Naive thymus-derived CD8-positive, alpha-beta T cell (primary cell): ENCODE measurements around the gene NDUFS3. TPM values are rescaled to one million over a fixed set of nuclear protein-coding genes. Genes with fewer than 3 reads are reported as not detected.

Experiments used
- ATAC-seq, 2 donors: fragments of 150-1000 bp; cut with Tn5 transposase in 1 of 2; sonication (Bioruptor Pico), chemical (Tn5 transposase) in 1 of 2; 1 replicate in 1 of 2; 2 replicates in 1 of 2; pipeline ENCODE4 v1.10.0; 2021; ENCODE audit warnings: mild to moderate bottlenecking in 2 of 2, moderate library complexity in 2 of 2
- POLR2A ChIA-PET: fragments of 350-600 bp; sonication (Branson Sonifier 250); formaldehyde crosslinking; loops from one replicate; lab custom pipeline; 2021; ENCODE audit warnings: antibody characterized with exemption; lab: Charles Lee
- DNase-seq, 10 donors: peaks; one replicate each; pipeline versions ENCODE4 v3.0.0 to v3.0.0-alpha.2; 2020 to 2022
- H3K27ac Mint-ChIP-seq, 10 donors: one replicate each; pipeline ENCODE4 v1.8.0; 2020 to 2022; ENCODE audit warnings: mild to moderate bottlenecking in 10 of 10, mixed read lengths in 10 of 10, moderate library complexity in 4 of 10, inconsistent platforms in 1 of 10
- H3K27me3 Mint-ChIP-seq, 5 donors: one replicate each; pipeline ENCODE4 v1.8.0; 2021 to 2022; ENCODE audit warnings: mixed read lengths in 5 of 5
- H3K36me3 Mint-ChIP-seq, 3 donors: one replicate each; pipeline ENCODE4 v1.8.0; 2020 to 2022; ENCODE audit warnings: mixed read lengths in 3 of 3, mild to moderate bottlenecking in 2 of 3, inconsistent platforms in 1 of 3
- H3K4me1 Mint-ChIP-seq, 4 donors: one replicate each; pipeline ENCODE4 v1.8.0; 2021 to 2022; ENCODE audit warnings: mixed read lengths in 4 of 4
- H3K4me3 Mint-ChIP-seq, 10 donors: one replicate each; pipeline ENCODE4 v1.8.0; 2020 to 2022; ENCODE audit warnings: mild to moderate bottlenecking in 10 of 10, mixed read lengths in 10 of 10, moderate library complexity in 6 of 10, inconsistent platforms in 1 of 10
- H3K9me3 Mint-ChIP-seq, 9 donors: one replicate each; pipeline ENCODE4 v1.8.0; 2020 to 2022; ENCODE audit warnings: mixed read lengths in 9 of 9, mild to moderate bottlenecking in 3 of 9, inconsistent platforms in 1 of 9, moderate library complexity in 1 of 9
- polyA plus RNA-seq, 3 donors: library from polyadenylated mRNA; unstranded; fragments of 300-500 nt; fragmentation: Illumina TruSeq; gene quantifications; one replicate each; pipeline ENCODE4 v1.2.3, GENCODE V29; 2021
- total RNA-seq, 8 experiments: library from RNA in 2 of 8; stranded (reverse) in 2 of 8; gene quantifications; one replicate each; pipeline ENCODE4 v1.2.3 and lab custom pipeline; 2021 to 2026

Gene NDUFS3
- total and polyA plus RNA-seq, 5 experiments from 2014 or later: 92.0 to 109 (median 101) TPM

GRCh38 chr11:47616726-47617416 lies 38.0 kb downstream of the NDUFS3 start:
- H3K9me3 Mint-ChIP-seq: no peaks in the 10 kb centered on the region
- DNase-seq (peak in 1 of 10 donors; percentile 6), ATAC-seq (no peak)
- POLR2A ChIA-PET: interaction anchor here (0.7 to 0.8 kb wide), 2 partner anchors 16 to 347 kb away, joined by 3 to 4 read pairs; partner anchors contain the start of gene MADD
- H3K27ac Mint-ChIP-seq: no peak overlapping the region
- H3K36me3 Mint-ChIP-seq: peaks cover 0 to 46% (median 2%) of the 10 kb centered on the region in 3 donors
- peaks cover 0 to 5% (median 0%) of the 10 kb centered on the region in 4 donors for H3K4me1 Mint-ChIP-seq
- no peaks in the 10 kb centered on the region for H3K27me3 Mint-ChIP-seq
- no peak overlapping the region for H3K4me3 Mint-ChIP-seq

DNA sequence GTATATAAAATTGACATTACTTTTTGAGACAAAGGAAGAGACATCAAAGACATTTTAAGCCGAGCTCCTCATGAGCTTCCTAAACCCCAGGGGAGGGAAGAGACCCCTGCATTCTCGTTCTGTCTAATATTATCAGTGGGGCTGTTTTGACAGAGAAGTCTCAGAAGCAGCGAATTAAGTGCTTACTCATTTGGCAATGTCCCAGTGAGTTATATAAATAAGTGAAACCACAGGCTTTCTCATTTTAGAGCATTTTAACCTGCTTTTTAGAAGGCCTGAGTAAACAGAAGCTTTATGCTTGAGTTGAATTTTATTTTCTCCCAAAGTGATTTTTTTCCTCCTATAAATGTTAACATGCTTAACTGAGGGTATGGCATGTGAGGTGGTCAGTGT lies 38.5 kb downstream of the NDUFS3 start:
- ATAC-seq: no peak
- no peak overlapping the region for H3K27ac Mint-ChIP-seq
- POLR2A ChIA-PET: no interaction called here
- H3K4me3 Mint-ChIP-seq: no peak overlapping the region
- DNase-seq: no peak
- no peaks in the 10 kb centered on the region for H3K9me3 Mint-ChIP-seq
- peaks cover 0 to 51% (median 2%) of the 10 kb centered on the region in 3 donors for H3K36me3 Mint-ChIP-seq
- H3K27me3 Mint-ChIP-seq: no peaks in the 10 kb centered on the region
- peaks cover 0 to 5% (median 0%) of the 10 kb centered on the region in 4 donors for H3K4me1 Mint-ChIP-seq

- Mint-ChIP-seq H3K9me3 (no peaks in the 10 kb centered on the region), H3K36me3 (peaks cover 4 to 74% (median 7%) of the 10 kb centered on the region in 3 donors), H3K27me3 (no peaks in the 10 kb centered on the region), H3K27ac (peak overlapping the region in 1 of 10 donors; percentile 34), H3K4me1 (peaks cover 0 to 4% (median 0%) of the 10 kb centered on the region in 4 donors), H3K4me3 (no peak overlapping the region)
- ATAC-seq (no peak), DNase-seq (no peak)
- POLR2A ChIA-PET: interaction anchor here (0.6 kb wide), 1 partner anchor 38 kb away, joined by 3 read pairs; no protein-coding TSS in a partner anchor
Measured at GRCh38 chr11:47620836-47621378, 42.0 kb downstream of the NDUFS3 start.

DNA sequence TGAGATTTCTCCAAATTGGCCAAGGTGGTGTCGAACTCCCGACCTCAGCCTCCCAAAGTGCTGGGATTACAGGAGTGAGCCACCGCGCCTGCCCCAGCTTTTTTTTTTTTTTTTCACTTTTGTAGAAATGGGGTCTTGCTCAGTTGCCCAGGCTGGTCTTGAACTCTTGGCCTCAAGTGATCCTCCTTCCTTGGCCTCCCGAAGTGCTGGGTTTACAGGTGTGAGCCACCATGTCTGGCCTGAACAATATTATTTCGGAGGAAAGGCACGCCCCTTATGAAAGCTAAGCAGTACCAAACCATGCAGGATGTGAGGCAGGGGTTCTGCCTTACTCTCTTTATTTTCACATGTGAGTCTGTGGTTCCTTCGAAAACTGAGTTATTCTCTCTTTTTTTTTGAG lies 47.4 kb downstream of the NDUFS3 start:
- Mint-ChIP-seq H3K27ac (no peak overlapping the region), H3K4me1 (no peaks in the 10 kb centered on the region), H3K9me3 (no peaks in the 10 kb centered on the region), H3K36me3 (peaks cover 8 to 86% (median 24%) of the 10 kb centered on the region in 3 donors), H3K27me3 (no peaks in the 10 kb centered on the region), H3K4me3 (no peak overlapping the region)
- POLR2A ChIA-PET: interaction anchor here (0.6 kb wide), 1 partner anchor 47 kb away, joined by 3 read pairs; no protein-coding TSS in a partner anchor
- ATAC-seq (no peak), DNase-seq (no peak)

- no peaks in the 10 kb centered on the region for H3K9me3 Mint-ChIP-seq
- ATAC-seq (no peak), DNase-seq (no peak)
- peaks cover 8 to 88% (median 29%) of the 10 kb centered on the region in 3 donors for H3K36me3 Mint-ChIP-seq
- no peaks in the 10 kb centered on the region for H3K4me1 Mint-ChIP-seq
- no peaks in the 10 kb centered on the region for H3K27me3 Mint-ChIP-seq
- H3K4me3 Mint-ChIP-seq: no peak overlapping the region
- POLR2A ChIA-PET: no interaction called here
- H3K27ac Mint-ChIP-seq: no peak overlapping the region
Measured at GRCh38 chr11:47628026-47628425, 49.2 kb downstream of the NDUFS3 start.

DNA sequence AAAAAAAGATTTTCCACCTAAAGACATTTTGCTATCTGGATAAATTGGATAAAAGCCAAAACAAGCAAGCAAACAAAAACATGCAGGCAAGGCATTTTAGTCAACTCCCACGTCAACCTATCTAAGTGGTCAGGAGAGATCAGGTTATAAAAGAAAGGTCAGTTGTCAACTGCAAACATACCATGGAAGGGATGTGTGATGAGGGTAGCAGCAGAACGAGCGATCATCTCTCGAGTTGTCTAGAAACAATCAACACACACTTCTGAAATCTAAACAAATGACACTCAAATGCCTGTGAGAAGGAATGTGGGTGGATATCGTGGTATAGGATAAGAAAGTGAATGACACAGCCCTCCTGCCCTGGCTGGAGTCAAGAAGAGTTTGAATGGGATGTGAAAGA lies 52.6 kb downstream of the NDUFS3 start:
- ATAC-seq (no peak), DNase-seq (no peak)
- H3K4me1 Mint-ChIP-seq: no peaks in the 10 kb centered on the region
- H3K36me3 Mint-ChIP-seq: peaks cover 4 to 91% (median 36%) of the 10 kb centered on the region in 3 donors
- POLR2A ChIA-PET: no interaction called here
- peak overlapping the region in 1 of 10 donors; percentile 39 for H3K27ac Mint-ChIP-seq
- H3K27me3 Mint-ChIP-seq: no peaks in the 10 kb centered on the region
- no peak overlapping the region for H3K4me3 Mint-ChIP-seq
- no peaks in the 10 kb centered on the region for H3K9me3 Mint-ChIP-seq

Other genes with a start within 250 kb of the NDUFS3 start
- gene MYBPC3, start 226.4 kb upstream of the NDUFS3 start, total RNA-seq: under 1 TPM in 1 of 2 experiments, not detected in 1; 0.16 TPM
- not detected for gene MYBPC3, start 226.4 kb upstream of the NDUFS3 start, polyA plus RNA-seq
- gene SPI1, start 200.5 kb upstream of the NDUFS3 start, total RNA-seq: 1 to 10 TPM; 3.4 to 4.7 TPM
- not detected for gene SPI1, start 200.5 kb upstream of the NDUFS3 start, polyA plus RNA-seq
- 10 to 100 TPM; 63.2 to 63.9 TPM for gene SLC39A13, start 170.5 kb upstream of the NDUFS3 start, total RNA-seq
- gene SLC39A13, start 170.5 kb upstream of the NDUFS3 start, polyA plus RNA-seq: 10 to 100 TPM; 23.8 to 41.9 (median 24.4) TPM
- gene PSMC3, start 152.6 kb upstream of the NDUFS3 start, total RNA-seq: 10 to 100 TPM; 58.4 to 60.0 TPM
- 100 to 1,000 TPM in 1 of 3 donors, 10 to 100 TPM in 2; 91.5 to 106 (median 94.0) TPM for gene PSMC3, start 152.6 kb upstream of the NDUFS3 start, polyA plus RNA-seq
- gene RAPSN, start 129.9 kb upstream of the NDUFS3 start, total RNA-seq: 1 to 10 TPM; 1.3 to 1.5 TPM
- not detected for gene RAPSN, start 129.9 kb upstream of the NDUFS3 start, polyA plus RNA-seq
- gene CELF1, start 25.9 kb upstream of the NDUFS3 start, total RNA-seq: 100 to 1,000 TPM; 133 to 138 TPM
- gene CELF1, start 25.9 kb upstream of the NDUFS3 start, polyA plus RNA-seq: 10 to 100 TPM; 45.3 to 79.3 (median 55.3) TPM
- gene PTPMT1, start 13.5 kb upstream of the NDUFS3 start, total RNA-seq: 10 to 100 TPM; 19.1 to 22.2 TPM
- gene PTPMT1, start 13.5 kb upstream of the NDUFS3 start, polyA plus RNA-seq: 10 to 100 TPM; 58.7 to 73.3 (median 71.0) TPM
- 10 to 100 TPM; 26.1 to 29.1 TPM for gene KBTBD4, start 104 bp upstream of the NDUFS3 start, total RNA-seq
- 10 to 100 TPM; 44.3 to 45.1 (median 44.3) TPM for gene KBTBD4, start 104 bp upstream of the NDUFS3 start, polyA plus RNA-seq
- under 1 TPM in 1 of 2 experiments, not detected in 1; 0.26 TPM for gene FAM180B, start 7.6 kb downstream of the NDUFS3 start, total RNA-seq
- not detected for gene FAM180B, start 7.6 kb downstream of the NDUFS3 start, polyA plus RNA-seq
- gene C1QTNF4, start 15.3 kb downstream of the NDUFS3 start, total RNA-seq: 1 to 10 TPM in 1 of 2 experiments, under 1 TPM in 1; 0.91 to 1.2 TPM
- gene C1QTNF4, start 15.3 kb downstream of the NDUFS3 start, polyA plus RNA-seq: under 1 TPM in 1 of 3 donors, not detected in 2; 0.22 TPM
- 10 to 100 TPM; 21.7 to 22.9 TPM for gene MTCH2, start 63.5 kb downstream of the NDUFS3 start, total RNA-seq
- gene MTCH2, start 63.5 kb downstream of the NDUFS3 start, polyA plus RNA-seq: 10 to 100 TPM; 54.2 to 67.0 (median 62.3) TPM
- 10 to 100 TPM in 1 of 2 experiments, 1 to 10 TPM in 1; 9.5 to 12.1 TPM for gene AGBL2, start 136.3 kb downstream of the NDUFS3 start, total RNA-seq
- 1 to 10 TPM; 1.5 to 2.9 (median 2.1) TPM for gene AGBL2, start 136.3 kb downstream of the NDUFS3 start, polyA plus RNA-seq
- 100 to 1,000 TPM; 304 to 316 TPM for gene FNBP4, start 188.3 kb downstream of the NDUFS3 start, total RNA-seq
- 10 to 100 TPM; 40.4 to 49.4 (median 43.3) TPM for gene FNBP4, start 188.3 kb downstream of the NDUFS3 start, polyA plus RNA-seq